ENCODE data around the gene SMYD3.

DNA sequence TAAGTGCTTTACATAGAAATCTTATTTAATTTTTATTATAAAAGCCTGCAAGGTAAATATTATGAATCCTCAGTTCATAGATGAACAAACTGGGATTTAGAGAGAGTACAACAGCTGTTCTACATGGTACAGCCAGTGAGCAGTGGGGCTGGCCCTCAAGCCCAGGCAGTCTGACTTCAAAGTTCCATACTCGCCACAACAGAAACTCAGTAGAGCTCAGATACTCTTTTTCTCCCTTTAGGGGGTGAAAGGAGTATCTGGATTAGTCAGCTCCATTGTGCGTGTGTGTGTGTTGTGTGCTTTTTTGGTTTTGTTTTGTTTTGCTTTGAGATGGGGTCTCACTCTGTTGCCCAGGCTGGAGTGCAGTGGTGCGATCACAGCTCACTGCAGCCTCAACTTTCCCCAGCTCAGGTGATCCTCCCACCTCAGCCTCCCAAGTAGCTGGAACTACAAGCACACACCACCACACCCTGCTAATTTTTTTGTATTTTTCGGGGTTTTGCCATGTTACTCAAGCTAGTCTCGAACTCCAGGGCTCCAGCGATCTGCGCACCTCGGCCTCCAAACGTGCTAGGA is 378.5 kb downstream of the SMYD3 start:
- no peak for TF ChIP-seq CHD4 (IDR thresholded peaks at IDR 0.05; ENCODE audit: borderline replicate concordance)
- TF ChIP-seq HOXB13 (CRISPR knock-in tag; IDR thresholded peaks at IDR 0.05; ENCODE audit: low read depth): no peak
